H1 (cell line): ENCODE data around the gene LIFR. TPM values are rescaled to one million over a fixed set of nuclear protein-coding genes. Genes with fewer than 3 reads are reported as not detected.

ENCODE experiments used
- CBX5 ChIP-seq: fragments of 300-800, 300-1000 bp; sonication (generic); IDR thresholded peaks from 2 replicates; pipeline ENCODE4 v1.7.1; 2016; ENCODE audit warnings: antibody characterized with exemption, low read length, low read depth
- CEBPB ChIP-seq: IDR thresholded peaks from 2 replicates; pipeline ENCODE4 v1.6.1; 2012; ENCODE audit warnings: low read depth, low read length
- CTCF ChIP-seq, 3 experiments: IDR thresholded peaks; 1 replicate in 2 of 3; 2 replicates in 1 of 3; pipeline versions ENCODE4 v1.5.1 to v1.6.1; 2011; ENCODE audit warnings: low read length in 3 of 3, mild to moderate bottlenecking in 3 of 3, inconsistent platforms in 2 of 3, low read depth in 1 of 3, moderate library complexity in 1 of 3; ENCODE audit not compliant: insufficient read depth in 1 of 3; ENCODE audit errors: control extremely low read depth in 1 of 3
- EZH2 ChIP-seq: fragments of 200-600 bp; sonication (generic); IDR thresholded peaks from 2 replicates; pipeline ENCODE4 v1.7.1; 2012; ENCODE audit warnings: low read depth, mild to moderate bottlenecking, moderate library complexity, low read length, inconsistent platforms; ENCODE audit not compliant: severe bottlenecking
- SRF ChIP-seq: IDR thresholded peaks from 2 replicates; pipeline ENCODE4 v1.6.1; 2011; ENCODE audit warnings: mild to moderate bottlenecking, low read depth, low read length, moderate library complexity
- polyA plus RNA-seq, 7 experiments: library from polyadenylated mRNA; depleted of rRNA in 3 of 7; stranded (reverse) in 5 of 7; unstranded in 2 of 7; fragments of >200 nt in 5 of 7; fragments of 200-250 nt in 2 of 7; gene quantifications; 1 replicate in 5 of 7; 2 replicates in 1 of 7; 4 replicates in 1 of 7; pipeline versions ENCODE4 v1.2.1 to v1.2.3, GENCODE V29; 2011 to 2013; ENCODE audit warnings: missing spikeins in 2 of 7, mixed read lengths in 2 of 7
- total RNA-seq: library from RNA; stranded (reverse); fragmentation: NEBNext Ultra II Directional; extraction: Animal tissue kit (Norgen Biotek cat#: 25700); gene quantifications from 2 replicates; pipeline ENCODE4 v1.2.1, GENCODE V29; 2021
- TF ChIP-seq, protein P1 (sequence below): IDR thresholded peaks from 2 replicates; pipeline ENCODE4 v1.6.1; 2012; ENCODE audit warnings: low read length, inconsistent platforms

LIFR gene
- total and polyA plus RNA-seq, 2 of the 8 experiments (the other 6 are each of a cell fraction or from before 2014, with no cell fraction given): 2.0 to 18.9 TPM

DNA sequence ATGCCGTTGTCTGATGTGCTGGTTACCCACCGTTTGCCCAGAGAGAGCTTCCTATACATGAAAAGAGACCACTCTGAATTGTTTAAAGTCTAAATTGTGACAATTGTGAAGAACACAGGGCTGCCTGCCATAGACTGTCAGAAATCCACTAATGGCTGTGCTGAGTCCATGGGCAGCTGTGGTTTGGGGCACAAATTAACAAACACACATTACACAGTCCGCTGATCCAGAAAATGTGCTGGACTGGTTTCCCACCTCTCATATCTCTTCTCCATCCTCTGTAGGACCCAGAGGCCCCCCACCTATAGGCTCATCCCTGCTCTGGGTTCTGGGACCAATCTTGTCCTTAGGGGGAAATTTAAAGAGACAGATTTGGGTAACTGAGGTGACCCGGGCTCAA, 19.0 kb upstream of the LIFR start (continued):
- TF ChIP-seq CBX5 (no peak), CTCF (IDR thresholded peaks at IDR 0.05; ENCODE audit: control extremely low read depth in 1 of 3, insufficient read depth in 1 of 3, low read depth in 1 of 3, low read length in 3 of 3) (no peak), CEBPB (no peak), SRF (no peak), EZH2 (no peak)
- TF ChIP-seq, protein P1, sequence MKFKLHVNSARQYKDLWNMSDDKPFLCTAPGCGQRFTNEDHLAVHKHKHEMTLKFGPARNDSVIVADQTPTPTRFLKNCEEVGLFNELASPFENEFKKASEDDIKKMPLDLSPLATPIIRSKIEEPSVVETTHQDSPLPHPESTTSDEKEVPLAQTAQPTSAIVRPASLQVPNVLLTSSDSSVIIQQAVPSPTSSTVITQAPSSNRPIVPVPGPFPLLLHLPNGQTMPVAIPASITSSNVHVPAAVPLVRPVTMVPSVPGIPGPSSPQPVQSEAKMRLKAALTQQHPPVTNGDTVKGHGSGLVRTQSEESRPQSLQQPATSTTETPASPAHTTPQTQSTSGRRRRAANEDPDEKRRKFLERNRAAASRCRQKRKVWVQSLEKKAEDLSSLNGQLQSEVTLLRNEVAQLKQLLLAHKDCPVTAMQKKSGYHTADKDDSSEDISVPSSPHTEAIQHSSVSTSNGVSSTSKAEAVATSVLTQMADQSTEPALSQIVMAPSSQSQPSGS: no peak
- TF ChIP-seq, all 59 proteins: peak for 0
